Fibroblast of lung (primary cell): Measurements from ENCODE around the gene VMO1. TPM values are rescaled to one million over a fixed set of nuclear protein-coding genes. Genes with fewer than 3 reads are reported as not detected.
A peak's percentile ranks its signal among the peaks of the same experiment; 100 is the strongest.

Experiments
- DNase-seq, 2 donors: peaks; one replicate each; pipeline versions ENCODE4 v3.0.0 to v3.0.0-alpha.2; 2010; ENCODE audit warnings: low read depth in 2 of 2
- H2AFZ ChIP-seq: 2 replicates; pipeline ENCODE4 v1.5.1; 2012; ENCODE audit warnings: low read length, control low read depth, inconsistent platforms
- H3K27ac ChIP-seq: 2 replicates; pipeline ENCODE4 v1.5.1; 2011; ENCODE audit warnings: low read length, control low read depth; ENCODE audit not compliant: insufficient read depth
- H3K27me3 ChIP-seq: 2 replicates; pipeline ENCODE4 v1.5.1; 2011; ENCODE audit warnings: mild to moderate bottlenecking, low read length; ENCODE audit not compliant: control insufficient read depth, insufficient read depth
- H3K36me3 ChIP-seq: 2 replicates; pipeline ENCODE4 v1.5.1; 2011; ENCODE audit warnings: low read length; ENCODE audit not compliant: control insufficient read depth, insufficient read depth
- H3K4me1 ChIP-seq: 2 replicates; pipeline ENCODE4 v1.5.1; 2011; ENCODE audit warnings: low read length; ENCODE audit not compliant: control insufficient read depth, insufficient read depth; ENCODE audit errors: extremely low read depth
- H3K4me2 ChIP-seq: 2 replicates; pipeline ENCODE4 v1.5.1; 2011; ENCODE audit warnings: low read length, control low read depth; ENCODE audit not compliant: insufficient read depth; ENCODE audit errors: extremely low read depth
- H3K4me3 ChIP-seq, 4 experiments: fragments of 200-600 bp in 1 of 4; sonication (generic) in 1 of 4; replicated peaks in 1 of 4; 2 replicates each; pipeline ENCODE4 v1.5.1; 2011 to 2016; ENCODE audit warnings: low read length in 4 of 4, low read depth in 3 of 4, mild to moderate bottlenecking in 3 of 4, control low read depth in 2 of 4, inconsistent platforms in 1 of 4, mixed read lengths in 1 of 4; ENCODE audit not compliant: insufficient read depth in 1 of 4; ENCODE audit errors: control extremely low read depth in 1 of 4
- H3K79me2 ChIP-seq: 2 replicates; pipeline ENCODE4 v1.5.1; 2012; ENCODE audit warnings: mild to moderate bottlenecking, low read length, inconsistent platforms; ENCODE audit not compliant: control insufficient read depth, insufficient read depth
- H3K9ac ChIP-seq: 2 replicates; pipeline ENCODE4 v1.5.1; 2011; ENCODE audit warnings: mild to moderate bottlenecking, low read length, control low read depth; ENCODE audit not compliant: insufficient read depth
- H3K9me3 ChIP-seq: 2 replicates; pipeline ENCODE4 v1.5.1; 2012; ENCODE audit warnings: low read depth, low read length; ENCODE audit not compliant: control insufficient read depth, insufficient read depth
- H4K20me1 ChIP-seq: 2 replicates; pipeline ENCODE4 v1.5.1; 2011; ENCODE audit warnings: low read length; ENCODE audit not compliant: control insufficient read depth, insufficient read depth; ENCODE audit errors: extremely low read depth
- CTCF ChIP-seq, 2 donors: IDR thresholded peaks in 1 of 2; conservative IDR thresholded peaks in 1 of 2; 1 replicate in 1 of 2; 2 replicates in 1 of 2; pipeline ENCODE4 v1.5.1; 2011 to 2012; ENCODE audit warnings: low read length in 2 of 2, control low read depth in 1 of 2, inconsistent platforms in 1 of 2, low read depth in 1 of 2, mild to moderate bottlenecking in 1 of 2
- EZH2 ChIP-seq: IDR thresholded peaks from 2 replicates; pipeline ENCODE4 v1.5.1; 2012; ENCODE audit warnings: low read length, control low read depth, mild to moderate bottlenecking; ENCODE audit errors: missing control alignments
- polyA plus RNA-seq, 2 donors: library from polyadenylated mRNA; depleted of rRNA in 1 of 2; stranded (reverse) in 1 of 2; unstranded in 1 of 2; fragments of >200 nt; gene quantifications; 2 replicates each; pipeline ENCODE4 v1.2.1, GENCODE V29; 2011 to 2012; ENCODE audit warnings: missing spikeins in 1 of 2
- total RNA-seq: library from RNA; depleted of rRNA; stranded (reverse); fragments of >200 nt; gene quantifications from 2 replicates; pipeline ENCODE4 v1.2.1, GENCODE V29; 2014

The VMO1 gene
- total and polyA plus RNA-seq, 2 donors (not counting 1 experiment from before 2014, with no cell fraction given): 0.33 TPM; not detected in 1

GRCh38 chr17:4795168-4795567, 9.0 kb upstream of the VMO1 start:
- Histone ChIP-seq H3K9me3 (no peaks in the 10 kb centered on the region), H3K27me3 (no peaks in the 10 kb centered on the region), H3K4me3 (no peak overlapping the region), H3K27ac (no peak overlapping the region), H3K79me2 (peaks cover 11% of the 10 kb centered on the region), H3K4me2 (no peak overlapping the region), H3K36me3 (peaks cover 11% of the 10 kb centered on the region), H3K4me1 (no peaks in the 10 kb centered on the region), H2AFZ (peak overlapping the region; percentile 38), H4K20me1 (no peaks in the 10 kb centered on the region), H3K9ac (no peak overlapping the region)
- no peak for DNase-seq
- TF ChIP-seq CTCF (conservative IDR thresholded peaks at IDR 0.05 in 1 of 2, IDR thresholded peaks at IDR 0.05 in 1 of 2; ENCODE audit: low read depth in 1 of 2, low read length in 2 of 2) (no peak), EZH2 (no peak)

- H3K9me3 ChIP-seq: no peaks in the 10 kb centered on the region
- H3K4me1 ChIP-seq: peaks cover 8% of the 10 kb centered on the region
- H4K20me1 ChIP-seq: no peaks in the 10 kb centered on the region
- H2AFZ ChIP-seq: peak overlapping the region; percentile 37
- H3K27ac ChIP-seq: peak overlapping the region; percentile 78
- H3K27me3 ChIP-seq: peaks cover 3% of the 10 kb centered on the region
- DNase-seq: no peak
- H3K4me2 ChIP-seq: peak overlapping the region; percentile 84
- no peaks in the 10 kb centered on the region for H3K36me3 ChIP-seq
- H3K4me3 ChIP-seq: peak overlapping the region; percentile 64 to 76 (median 70)
- H3K79me2 ChIP-seq: no peaks in the 10 kb centered on the region
- H3K9ac ChIP-seq: no peak overlapping the region
- TF ChIP-seq EZH2 (no peak), CTCF (conservative IDR thresholded peaks at IDR 0.05 in 1 of 2, IDR thresholded peaks at IDR 0.05 in 1 of 2; ENCODE audit: low read depth in 1 of 2, low read length in 2 of 2) (no peak)
Measured at GRCh38 chr17:4790705-4791088, 4.5 kb upstream of the VMO1 start.

- Histone ChIP-seq H3K4me2 (peak overlapping the region; percentile 84), H3K79me2 (no peaks in the 10 kb centered on the region), H3K36me3 (no peaks in the 10 kb centered on the region), H3K27ac (peak overlapping the region; percentile 78), H3K9ac (peak overlapping the region; percentile 90), H3K9me3 (no peaks in the 10 kb centered on the region), H3K4me1 (peaks cover 8% of the 10 kb centered on the region), H2AFZ (peak overlapping the region; percentile 75), H3K4me3 (peak overlapping the region; percentile 64 to 76 (median 70)), H3K27me3 (peaks cover 3% of the 10 kb centered on the region), H4K20me1 (no peaks in the 10 kb centered on the region)
- no peak for TF ChIP-seq EZH2
- peak; percentile 40 for TF ChIP-seq CTCF (conservative IDR thresholded peaks at IDR 0.05 in 1 of 2, IDR thresholded peaks at IDR 0.05 in 1 of 2; ENCODE audit: low read depth in 1 of 2, low read length in 2 of 2)
- peak; percentile 89 for DNase-seq
Measured at GRCh38 chr17:4789951-4790704, 4.0 kb upstream of the VMO1 start.
